Measurements from ENCODE around the gene KLK14. TPM values are rescaled to one million over a fixed set of nuclear protein-coding genes. Genes with fewer than 3 reads are reported as not detected.

The KLK14 gene
- total RNA-seq, 2 donors from 2014 or later: 0.35 TPM; not detected in 1

- no peak for DNase-seq (ENCODE audit: low spot score)
- Histone ChIP-seq H3K4me1 (peaks cover 0 to 3% of the 10 kb centered on the region in 2 donors), H3K27ac (no peak overlapping the region), H3K36me3 (no peaks in the 10 kb centered on the region), H3K9me3 (no peaks in the 10 kb centered on the region), H3K27me3 (peaks cover 0 to 2% of the 10 kb centered on the region in 2 donors), H3K4me3 (no peak overlapping the region)
- no peak for TF ChIP-seq CTCF (IDR thresholded peaks at IDR 0.05)
Observed at GRCh38 chr19:51059715-51060114, 23.0 kb downstream of the KLK14 start.

GRCh38 chr19:51055866-51056265, 26.8 kb downstream of the KLK14 start:
- DNase-seq (ENCODE audit: low spot score): no peak
- Histone ChIP-seq H3K27me3 (no peaks in the 10 kb centered on the region), H3K9me3 (no peaks in the 10 kb centered on the region), H3K4me3 (no peak overlapping the region), H3K36me3 (no peaks in the 10 kb centered on the region), H3K27ac (no peak overlapping the region), H3K4me1 (no peaks in the 10 kb centered on the region)
- TF ChIP-seq CTCF (IDR thresholded peaks at IDR 0.05): no peak

DNA sequence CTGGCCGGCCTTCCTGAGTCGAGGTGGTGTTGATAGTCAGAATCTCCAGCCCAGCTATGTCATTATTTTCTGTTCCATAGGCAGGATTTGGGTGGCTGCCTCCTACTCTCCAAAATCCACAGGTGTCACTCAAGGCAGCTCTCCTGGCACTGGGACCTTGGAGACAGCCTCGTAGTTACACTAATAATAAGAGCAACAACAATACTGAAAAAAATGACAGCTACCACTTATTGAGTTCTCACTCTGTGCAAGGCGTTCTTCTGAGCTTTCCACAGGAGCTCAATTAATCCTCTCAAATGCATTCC, 35.7 kb downstream of the KLK14 start:
- no peaks in the 10 kb centered on the region for H3K9me3 ChIP-seq
- no peak for DNase-seq (ENCODE audit: low spot score)
- H3K27me3 ChIP-seq: no peaks in the 10 kb centered on the region
- no peaks in the 10 kb centered on the region for H3K4me1 ChIP-seq
- H3K4me3 ChIP-seq: no peak overlapping the region
- H3K27ac ChIP-seq: no peak overlapping the region
- no peak for TF ChIP-seq CTCF (IDR thresholded peaks at IDR 0.05)
- H3K36me3 ChIP-seq: no peaks in the 10 kb centered on the region

GRCh38 chr19:51044327-51044726, 38.4 kb downstream of the KLK14 start:
- Histone ChIP-seq H3K27me3 (no peaks in the 10 kb centered on the region), H3K4me1 (no peaks in the 10 kb centered on the region), H3K27ac (no peak overlapping the region), H3K9me3 (no peaks in the 10 kb centered on the region), H3K4me3 (no peak overlapping the region), H3K36me3 (no peaks in the 10 kb centered on the region)
- TF ChIP-seq CTCF (IDR thresholded peaks at IDR 0.05): no peak
- DNase-seq (ENCODE audit: low spot score): no peak

GRCh38 chr19:51043497-51043896, 39.2 kb downstream of the KLK14 start:
- no peaks in the 10 kb centered on the region for H3K4me1 ChIP-seq
- no peak overlapping the region for H3K4me3 ChIP-seq
- no peak for TF ChIP-seq CTCF (IDR thresholded peaks at IDR 0.05)
- no peak for DNase-seq (ENCODE audit: low spot score)
- H3K36me3 ChIP-seq: no peaks in the 10 kb centered on the region
- H3K27me3 ChIP-seq: no peaks in the 10 kb centered on the region
- H3K9me3 ChIP-seq: no peaks in the 10 kb centered on the region
- H3K27ac ChIP-seq: no peak overlapping the region

DNA sequence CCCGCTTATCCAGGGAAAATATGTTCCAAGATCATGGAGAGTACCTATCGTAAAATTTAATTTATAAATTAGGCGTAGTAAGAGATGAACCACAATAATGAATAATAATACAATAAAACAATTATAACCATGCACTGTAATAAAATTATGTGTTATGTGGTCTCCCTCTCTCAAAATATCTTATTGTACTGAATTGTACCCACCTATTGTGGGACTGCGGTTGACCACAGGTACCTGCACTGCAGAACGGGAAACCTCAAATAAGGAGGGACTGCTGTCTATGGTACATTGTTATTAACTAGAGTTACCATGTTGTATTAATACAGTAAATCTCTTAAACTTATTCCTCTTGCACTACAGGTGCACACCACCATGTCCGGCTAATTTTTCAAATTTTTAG, 42.5 kb downstream of the KLK14 start:
- no peak for DNase-seq (ENCODE audit: low spot score)

More for the DNA sequence above, 42.5 kb downstream of the KLK14 start:
- Histone ChIP-seq H3K27ac (no peak overlapping the region), H3K4me1 (no peaks in the 10 kb centered on the region), H3K4me3 (no peak overlapping the region), H3K9me3 (no peaks in the 10 kb centered on the region), H3K27me3 (no peaks in the 10 kb centered on the region), H3K36me3 (no peaks in the 10 kb centered on the region)
- TF ChIP-seq CTCF (IDR thresholded peaks at IDR 0.05): no peak
